Renal pelvis (tissue), 4 donors: ENCODE data around the gene MOB3B. TPM values are rescaled to one million over a fixed set of nuclear protein-coding genes. Genes with fewer than 3 reads are reported as not detected.

Experiments
- DNase-seq: peaks from one replicate; pipeline ENCODE4 v3.0.0-alpha.2; 2013
- polyA plus RNA-seq, 3 donors: library from polyadenylated mRNA; unstranded; fragments of 120-200 nt; gene quantifications; one replicate each; pipeline ENCODE4 v1.2.1, GENCODE V29; 2013; ENCODE audit not compliant: insufficient read length in 3 of 3

MOB3B gene
- polyA plus RNA-seq, 3 donors = 22.2 to 25.4 (median 23.7) TPM

GRCh38 chr9:27341545-27342294 lies 187.9 kb downstream of the MOB3B start:
- no peak for DNase-seq

DNA sequence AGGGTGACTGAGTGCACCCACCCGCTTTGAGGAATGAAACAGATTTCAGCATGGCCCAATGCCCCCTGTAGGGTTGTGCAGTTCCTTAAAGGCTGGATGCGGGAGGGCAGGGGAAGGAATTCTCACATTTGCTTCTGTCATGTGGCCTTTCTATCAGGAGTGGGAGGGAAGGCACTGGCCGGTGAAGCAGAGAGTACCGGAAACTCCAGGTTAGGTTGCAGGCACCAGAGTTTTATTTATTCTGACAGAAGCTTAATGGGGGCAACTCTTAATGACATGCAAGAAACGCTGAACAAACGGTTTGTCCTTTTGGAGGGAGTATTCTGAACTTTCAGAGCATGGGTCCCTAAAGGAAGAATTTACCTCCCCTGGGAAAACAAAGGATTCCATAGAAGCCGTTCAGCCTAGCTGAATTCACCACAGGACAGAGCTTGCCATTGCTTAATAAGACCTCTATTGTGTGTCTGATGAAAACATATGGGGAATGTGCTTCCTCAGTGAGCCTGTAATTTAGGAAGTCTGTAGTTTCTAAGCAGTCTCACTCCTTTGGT lies 188.6 kb downstream of the MOB3B start:
- peak; percentile 86 for DNase-seq

GRCh38 chr9:27340285-27340674 lies 189.3 kb downstream of the MOB3B start:
- DNase-seq = no peak

DNA sequence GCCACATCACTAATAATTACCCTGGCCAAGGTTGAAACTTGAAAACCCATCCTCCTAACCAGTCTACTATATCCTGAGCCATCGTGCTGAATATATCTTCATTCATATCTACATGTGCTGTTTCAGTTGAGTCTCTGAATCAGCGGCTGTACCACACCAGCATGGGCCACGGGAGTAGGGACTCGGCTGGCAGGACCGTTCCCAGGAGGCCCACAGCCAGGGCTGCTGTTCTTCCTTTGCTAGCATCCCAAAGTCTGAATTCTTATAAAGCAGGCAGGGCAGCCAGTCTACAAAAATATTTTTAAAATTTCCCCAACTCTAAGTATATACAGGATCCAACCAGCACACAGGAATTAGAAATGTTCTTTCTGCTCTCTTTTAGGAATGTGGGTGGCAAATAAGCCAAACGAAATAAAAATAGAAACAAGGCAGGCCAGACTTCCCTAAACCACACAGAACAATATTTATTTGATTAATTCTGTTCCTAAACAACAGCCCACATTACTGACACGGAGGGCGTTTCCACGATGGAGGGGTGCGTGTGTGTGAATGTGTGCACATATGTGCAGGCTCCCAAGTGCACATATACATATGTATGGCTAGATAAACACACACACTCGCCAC lies 189.8 kb downstream of the MOB3B start:
- no peak for DNase-seq

GRCh38 chr9:27338527-27338903 lies 191.1 kb downstream of the MOB3B start:
- DNase-seq = no peak

DNA sequence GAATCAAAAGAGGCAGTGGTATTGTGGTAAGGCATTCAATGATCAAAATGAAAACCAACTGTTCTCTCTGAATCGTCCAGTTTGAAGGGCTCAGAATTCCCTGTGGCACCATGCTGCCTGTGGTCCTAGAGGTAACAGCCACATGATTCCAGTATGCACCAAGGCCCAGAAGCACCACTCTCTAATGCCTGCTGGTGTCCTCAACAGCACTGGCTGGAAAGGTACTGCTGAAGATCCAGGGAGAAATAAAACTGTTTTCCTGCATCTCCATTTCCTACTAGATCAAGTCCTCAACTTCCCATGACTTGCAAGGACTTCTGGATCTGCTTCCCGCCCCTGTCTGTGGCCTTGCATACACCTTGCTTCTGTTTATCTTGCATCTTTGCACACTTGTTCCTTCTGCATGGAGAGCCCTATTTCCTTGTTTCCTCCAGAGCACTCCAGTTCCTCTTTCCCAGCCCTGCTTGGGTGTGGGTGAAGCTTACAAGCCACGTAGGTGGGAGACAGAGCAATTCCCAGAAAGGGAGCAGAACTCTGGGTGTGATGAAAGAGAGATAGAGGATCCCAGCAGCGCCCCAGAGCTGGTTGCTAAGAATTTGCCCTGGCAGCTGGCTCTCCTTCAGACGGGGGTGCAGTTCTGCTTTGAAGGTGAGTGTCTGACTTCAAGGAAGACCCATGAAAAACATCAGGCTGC lies 191.6 kb downstream of the MOB3B start:
- no peak for DNase-seq

DNA sequence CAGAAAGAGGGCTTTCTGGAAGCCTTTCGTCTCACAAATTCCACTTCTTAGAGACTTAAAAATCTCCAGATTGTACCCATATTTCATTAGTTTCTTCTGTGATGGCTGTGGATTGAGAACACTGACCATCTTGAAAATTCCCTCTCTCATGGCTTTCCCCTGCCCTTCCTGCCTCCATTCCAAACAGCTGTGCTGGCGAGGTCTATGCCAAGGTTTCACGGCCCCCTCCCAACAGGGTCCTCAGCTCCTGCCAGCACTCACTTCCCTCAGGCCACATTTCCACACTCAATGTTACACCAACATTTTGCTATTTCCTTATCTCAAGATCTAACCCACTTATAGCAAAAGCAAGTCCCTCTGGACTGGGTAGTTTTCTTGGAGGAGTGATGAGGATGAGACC lies 192.4 kb downstream of the MOB3B start:
- no peak for DNase-seq

- DNase-seq = no peak
These were observed 192.8 kb downstream of the MOB3B start for GRCh38 chr9:27336829-27337228.

- DNase-seq = no peak
These were observed 193.5 kb downstream of the MOB3B start for GRCh38 chr9:27336126-27336525.

DNA sequence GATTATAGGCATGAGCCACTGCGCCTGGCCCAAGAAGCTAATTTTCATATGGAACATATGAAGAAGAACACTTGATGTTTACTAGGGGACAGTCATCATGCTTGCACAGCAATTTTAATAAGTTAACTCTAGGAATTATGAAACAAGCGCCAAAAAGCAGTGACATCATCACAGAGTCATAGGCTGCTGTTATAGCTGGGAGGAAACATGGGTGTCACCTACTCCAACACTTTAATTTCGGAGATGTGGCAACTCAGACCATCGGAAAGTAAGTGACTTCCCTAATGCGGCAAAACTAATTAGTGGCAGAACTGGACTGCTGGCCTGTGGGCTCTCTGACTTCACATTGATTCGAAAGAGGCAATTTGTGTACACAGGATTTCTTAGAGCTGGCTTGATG lies 194.5 kb downstream of the MOB3B start:
- DNase-seq = no peak

DNA sequence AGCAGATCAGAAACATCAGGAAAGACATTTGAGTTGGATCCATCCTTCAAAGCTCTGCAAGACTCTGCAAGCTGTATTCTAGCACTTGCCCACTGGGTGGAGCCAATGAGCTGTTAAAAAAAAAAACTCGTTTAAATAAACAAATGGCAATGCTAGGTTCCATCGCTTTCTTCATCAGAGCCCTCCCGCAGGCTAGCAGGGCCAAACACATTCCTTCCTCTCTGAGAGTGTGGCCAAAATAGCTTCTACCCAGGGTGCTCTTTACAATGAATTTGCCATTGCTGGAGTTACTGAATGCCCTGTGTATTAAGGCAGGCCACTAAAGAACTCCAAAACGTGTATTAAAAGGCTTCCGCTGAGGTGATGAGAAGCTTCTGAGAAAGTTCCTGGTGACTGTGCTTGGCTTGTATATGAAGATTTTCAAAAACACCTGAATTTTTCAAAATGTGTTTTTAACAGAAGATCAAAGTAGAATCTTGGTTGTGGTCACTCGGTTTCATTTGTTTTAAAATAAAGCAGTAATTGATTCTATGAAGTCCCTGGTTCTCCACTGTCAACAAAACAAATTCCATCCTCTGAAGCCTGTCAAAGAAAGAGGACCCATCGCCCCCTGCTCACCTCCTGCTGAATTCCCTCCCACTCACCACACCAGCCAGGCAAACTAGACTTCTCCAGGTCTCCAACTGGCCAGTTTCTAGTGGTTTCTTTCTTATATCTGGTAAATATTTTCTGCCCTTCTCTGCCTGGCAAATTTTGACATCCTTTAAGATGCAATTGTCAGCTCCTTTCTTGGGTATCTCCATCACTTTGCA lies 196.2 kb downstream of the MOB3B start:
- DNase-seq = peak; percentile 81

DNA sequence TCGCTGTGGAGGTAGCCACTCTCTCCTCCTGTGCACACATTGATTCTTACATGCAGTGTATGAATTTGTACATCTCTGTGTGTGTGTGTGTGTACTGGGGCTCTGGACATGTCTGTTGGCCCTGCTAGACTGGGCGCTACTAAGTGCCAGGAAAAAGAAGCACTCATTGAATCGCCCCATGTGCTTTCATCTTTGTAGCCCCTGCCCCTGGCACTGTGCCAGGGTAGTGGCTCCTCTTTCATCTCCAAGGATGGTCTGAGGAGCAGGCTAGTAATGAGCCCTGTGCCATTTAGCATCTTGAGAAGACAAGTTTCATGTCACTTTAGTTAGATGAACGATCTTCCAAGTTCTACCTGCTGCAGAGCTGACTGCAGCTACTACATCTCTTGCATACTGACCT lies 198.2 kb downstream of the MOB3B start:
- no peak for DNase-seq

- DNase-seq = no peak
These were observed 200.3 kb downstream of the MOB3B start for GRCh38 chr9:27329291-27329690.

- no peak for DNase-seq
These were observed 201.1 kb downstream of the MOB3B start for GRCh38 chr9:27328483-27328882.

GRCh38 chr9:27311184-27311583 lies 218.4 kb downstream of the MOB3B start:
- no peak for DNase-seq

DNA sequence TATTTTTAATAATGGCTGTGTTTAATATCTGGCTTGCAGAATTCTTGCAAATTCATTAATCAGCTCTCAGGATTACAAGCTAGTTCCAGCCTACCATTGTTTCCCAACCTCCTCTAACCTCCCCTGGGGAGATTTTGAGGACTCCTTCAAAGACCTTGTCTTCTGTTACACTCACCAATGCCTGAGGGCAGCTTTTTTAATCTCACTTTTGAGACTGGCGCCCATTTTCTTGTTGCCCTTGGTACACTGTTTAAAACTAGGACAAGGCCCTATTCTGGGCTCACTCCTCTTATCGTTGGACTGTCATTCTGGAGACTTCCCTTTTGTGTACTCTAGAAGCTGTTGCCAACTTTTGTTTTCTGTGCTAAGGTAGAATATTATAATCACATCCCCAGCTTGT lies 219.0 kb downstream of the MOB3B start:
- no peak for DNase-seq

GRCh38 chr9:27308691-27309390 lies 220.8 kb downstream of the MOB3B start:
- no peak for DNase-seq

- no peak for DNase-seq
These were observed 225.1 kb downstream of the MOB3B start for GRCh38 chr9:27304521-27304920.

DNA sequence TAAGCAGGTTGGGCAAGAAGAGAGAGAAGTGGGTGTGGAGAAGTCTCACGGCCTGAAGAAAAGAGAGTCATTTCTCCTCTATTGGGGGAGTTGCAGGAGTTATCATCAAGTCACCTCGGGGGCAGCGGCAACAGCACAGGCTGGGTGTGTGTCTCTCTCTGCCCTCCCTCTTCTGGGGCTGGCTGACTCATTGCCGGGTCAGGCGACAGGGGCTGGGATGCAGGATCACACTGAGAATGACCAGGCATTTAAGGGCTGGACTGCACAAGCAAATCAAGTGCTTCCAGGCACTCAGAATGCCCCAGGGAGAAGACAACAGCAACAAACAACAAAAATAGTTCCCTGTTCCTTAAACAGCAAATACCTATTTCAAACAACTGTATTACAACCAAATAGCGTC lies 226.4 kb downstream of the MOB3B start:
- no peak for DNase-seq

GRCh38 chr9:27297050-27297449 lies 232.6 kb downstream of the MOB3B start, which contains the start of gene EQTN:
Gene EQTN, minus strand, starts transcription at chr9:27297150. Its CDS starts 95 bp downstream, at chr9:27297055.
- DNase-seq = no peak

GRCh38 chr9:27293996-27294395 lies 235.6 kb downstream of the MOB3B start:
- DNase-seq = no peak
